SW480 (cell line): ENCODE results near the gene STRN3.
"Not testable (repeated sequence)": the region's sequence is repeated elsewhere in the genome, so short reads cannot be mapped to it uniquely, and the experiment has no call there.

Experiments
- DNase-seq: peaks from one replicate; pipeline ENCODE4 v3.0.0-alpha.2; 2016; ENCODE audit warnings: low spot score

STRN3 gene

GRCh38 chr14:31026077-31026449, at the start of gene STRN3:
TSS of gene STRN3 (minus strand) at chr14:31026379. CDS start at chr14:31026185, 194 bp downstream.
- no peak for DNase-seq

DNA sequence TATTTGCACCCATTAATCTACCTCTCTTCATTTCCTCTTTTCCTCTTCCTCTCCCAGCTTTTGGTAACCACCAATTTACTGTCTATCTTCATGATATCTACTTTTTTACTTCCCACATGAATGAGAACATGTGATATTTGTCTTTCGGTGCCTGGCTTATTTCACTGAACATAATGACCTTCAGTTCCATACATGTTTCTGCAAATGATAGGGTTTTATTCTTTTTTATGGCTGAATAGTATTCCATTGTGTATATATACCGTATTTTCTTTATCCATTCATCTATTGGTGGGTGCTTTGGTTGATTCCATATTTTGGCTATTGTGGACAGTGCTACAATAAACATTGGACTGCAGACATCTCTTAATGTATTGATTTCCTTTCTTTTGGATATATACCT, 49.0 kb upstream of the STRN3 start:
- no peak for DNase-seq

DNA sequence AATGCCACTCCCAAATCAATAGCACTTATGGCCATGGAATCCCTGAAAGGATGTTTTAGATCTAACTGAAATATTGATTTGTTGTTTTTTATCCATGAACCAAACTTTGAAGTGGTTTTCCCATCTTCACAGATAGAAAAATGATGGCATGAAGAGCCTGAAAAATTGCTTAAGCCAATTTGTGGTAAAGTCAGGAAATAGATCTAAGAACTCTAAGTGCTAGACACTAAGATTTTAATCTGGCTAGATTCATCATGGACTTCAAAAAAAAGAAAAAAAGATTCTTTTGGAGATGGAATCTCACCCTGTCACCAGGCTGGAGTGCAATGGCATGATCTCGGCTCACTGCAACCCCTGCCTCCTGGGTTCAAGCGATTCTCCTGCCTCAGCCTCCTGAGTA, 45.0 kb upstream of the STRN3 start:
- DNase-seq, result no peak

DNA sequence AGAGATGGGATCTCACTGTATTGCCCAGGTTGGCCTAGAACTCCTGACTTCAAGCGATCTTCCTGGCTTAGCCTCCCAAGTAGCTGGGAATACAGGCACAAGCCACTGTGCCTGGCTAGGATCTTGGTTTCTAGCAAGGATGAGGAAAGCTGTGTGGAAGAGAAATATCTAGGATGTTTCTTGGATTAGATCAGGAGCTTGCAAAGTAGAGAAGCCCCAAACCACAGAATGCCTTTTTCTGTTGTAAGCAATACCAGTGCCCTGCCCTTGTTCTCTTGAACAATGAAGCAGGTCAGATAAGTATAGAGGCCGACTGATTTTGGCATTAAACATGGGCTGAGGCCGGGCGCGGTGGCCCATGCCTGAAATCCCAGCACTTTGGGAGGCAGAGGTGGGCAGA, 44.3 kb upstream of the STRN3 start:
- peak; percentile 19 for DNase-seq

GRCh38 chr14:31069343-31069742, 43.2 kb upstream of the STRN3 start:
- no peak for DNase-seq

DNA sequence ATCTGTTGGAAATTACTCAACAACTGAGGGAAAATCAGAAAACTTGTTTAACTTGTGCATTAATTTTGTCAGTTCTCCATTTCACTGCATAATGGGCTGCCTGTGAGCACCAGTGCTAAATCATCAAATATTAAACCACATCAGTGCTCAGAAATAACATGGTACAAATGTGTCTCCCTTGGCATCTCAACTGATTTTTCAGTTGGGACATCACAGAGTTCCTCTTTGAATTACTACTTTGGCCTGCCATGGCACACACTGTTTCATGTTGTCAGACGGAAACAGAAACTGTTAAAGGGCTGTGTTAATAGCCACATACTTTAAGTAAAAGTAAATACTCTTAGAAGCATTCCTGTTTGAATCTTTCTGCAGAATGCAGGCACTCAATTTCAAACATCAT, 42.1 kb upstream of the STRN3 start:
- DNase-seq, result no peak

DNA sequence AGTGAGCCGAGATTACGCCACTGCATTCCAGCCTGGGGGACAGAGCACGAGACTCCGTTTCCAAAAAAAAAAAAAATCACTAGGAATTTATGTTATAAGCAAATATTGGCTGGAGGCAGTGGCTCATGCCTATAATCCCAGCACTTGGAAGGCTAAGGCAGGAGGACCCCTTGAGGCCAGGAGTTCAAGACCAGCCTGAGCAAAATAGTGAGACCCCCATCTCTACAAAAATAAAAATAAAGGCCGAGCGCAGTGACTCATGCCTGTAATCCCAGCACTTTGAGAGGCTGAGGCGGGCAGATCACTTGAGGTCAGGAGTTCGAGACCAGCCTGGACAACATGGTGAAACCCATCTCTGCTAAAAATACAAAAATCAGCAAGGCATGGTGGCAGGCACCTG, 36.7 kb upstream of the STRN3 start:
- DNase-seq, result not testable (repeated sequence)

GRCh38 chr14:31060253-31060875, 34.2 kb upstream of the STRN3 start:
- no peak for DNase-seq

GRCh38 chr14:31059152-31059924, 33.2 kb upstream of the STRN3 start:
- no peak for DNase-seq

DNA sequence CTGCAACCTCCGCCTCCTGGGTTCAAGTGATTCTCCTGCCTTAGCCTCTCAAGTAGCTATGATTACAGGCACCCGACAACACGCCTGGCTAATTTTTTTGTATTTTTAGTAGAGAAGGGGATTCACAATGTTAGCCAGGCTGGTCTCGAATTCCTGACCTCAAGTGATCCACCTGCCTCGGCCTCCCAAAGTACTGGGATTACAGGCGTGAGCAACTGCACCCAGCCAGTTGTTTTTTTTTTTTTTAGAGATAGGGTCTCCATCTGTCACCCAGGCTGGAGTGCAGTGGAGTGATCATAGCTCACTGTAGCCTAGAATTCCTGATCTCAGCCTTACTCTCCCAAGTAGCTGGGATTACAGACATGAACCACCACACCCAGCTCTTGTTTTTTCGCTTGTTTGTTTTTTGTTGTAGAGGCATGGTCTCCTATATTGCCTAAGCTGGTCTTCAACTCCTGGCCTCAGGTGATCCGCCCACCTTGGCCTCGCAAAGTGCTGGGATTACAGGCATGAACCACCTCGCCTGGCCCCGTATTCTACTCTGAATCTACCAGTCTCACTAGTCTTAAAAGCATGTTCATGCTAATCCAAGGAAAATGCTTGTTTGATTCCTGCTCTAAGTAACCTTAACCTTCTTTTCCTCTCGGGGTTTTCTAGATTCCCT, 31.7 kb upstream of the STRN3 start:
- no peak for DNase-seq

GRCh38 chr14:31057035-31057434, 30.9 kb upstream of the STRN3 start:
- DNase-seq, result no peak

- not testable (repeated sequence) for DNase-seq
Observed at GRCh38 chr14:31052905-31053586, 26.9 kb upstream of the STRN3 start.

DNA sequence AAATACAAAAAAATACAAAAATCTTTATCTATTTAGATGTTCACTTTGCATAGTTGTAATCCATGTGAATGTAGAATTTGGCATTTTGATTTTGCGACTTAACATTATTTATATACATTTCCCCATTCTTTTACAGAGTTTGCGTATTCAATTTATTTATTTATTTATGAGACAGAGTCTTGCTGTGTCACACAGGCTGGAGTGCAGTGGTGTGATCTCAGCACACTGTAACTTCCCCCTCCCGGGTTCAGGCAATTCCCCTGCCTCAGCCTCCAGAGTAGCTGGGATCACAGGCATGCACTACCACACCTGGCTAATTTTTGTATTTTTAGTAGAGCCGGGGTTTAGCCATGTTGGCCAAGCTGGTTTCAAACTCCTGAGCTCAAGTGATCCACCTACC, 25.3 kb upstream of the STRN3 start:
- no peak for DNase-seq

- DNase-seq, result no peak
Observed at GRCh38 chr14:31051023-31051422, 24.8 kb upstream of the STRN3 start.

DNA sequence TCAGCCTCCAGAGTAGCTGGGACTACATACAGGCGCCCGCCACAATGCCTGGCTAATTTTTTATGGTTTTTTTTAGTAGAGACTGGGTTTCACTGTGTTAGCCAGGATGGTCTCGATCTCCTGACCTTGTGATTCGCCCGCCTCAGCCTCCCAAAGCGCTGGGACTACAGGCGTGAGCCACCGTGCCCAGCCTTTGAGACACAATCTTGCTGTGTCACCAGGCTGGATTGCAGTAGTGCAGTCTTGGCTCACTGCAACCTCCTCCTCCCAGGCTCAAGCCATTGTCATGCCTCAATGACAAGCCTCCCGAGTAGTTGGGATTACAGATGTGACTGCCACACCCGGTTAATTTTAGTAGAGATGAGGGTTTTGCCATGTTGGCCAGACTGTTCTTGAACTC, 21.3 kb upstream of the STRN3 start:
- DNase-seq, result no peak

- DNase-seq, result no peak
Observed at GRCh38 chr14:31045501-31046080, 19.4 kb upstream of the STRN3 start.

DNA sequence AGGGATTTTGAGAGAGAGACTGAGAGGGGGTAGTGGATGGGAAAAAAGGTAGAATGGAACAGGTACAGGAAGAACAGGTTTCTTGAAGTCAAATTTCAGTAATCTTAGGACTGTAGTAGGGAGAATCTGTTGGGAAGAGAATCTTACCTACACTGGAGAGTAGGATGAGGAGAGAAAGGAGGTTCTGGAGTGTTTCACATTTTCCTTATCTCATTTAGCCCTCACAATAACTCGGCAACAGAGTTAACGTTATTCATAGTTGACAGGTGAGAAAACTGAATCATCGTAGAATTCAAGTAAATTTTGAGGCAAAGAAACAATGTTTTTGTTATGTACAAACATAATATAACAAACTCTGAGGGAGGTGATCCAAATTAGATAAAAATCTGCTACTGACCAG, 17.2 kb upstream of the STRN3 start:
- DNase-seq, result no peak

DNA sequence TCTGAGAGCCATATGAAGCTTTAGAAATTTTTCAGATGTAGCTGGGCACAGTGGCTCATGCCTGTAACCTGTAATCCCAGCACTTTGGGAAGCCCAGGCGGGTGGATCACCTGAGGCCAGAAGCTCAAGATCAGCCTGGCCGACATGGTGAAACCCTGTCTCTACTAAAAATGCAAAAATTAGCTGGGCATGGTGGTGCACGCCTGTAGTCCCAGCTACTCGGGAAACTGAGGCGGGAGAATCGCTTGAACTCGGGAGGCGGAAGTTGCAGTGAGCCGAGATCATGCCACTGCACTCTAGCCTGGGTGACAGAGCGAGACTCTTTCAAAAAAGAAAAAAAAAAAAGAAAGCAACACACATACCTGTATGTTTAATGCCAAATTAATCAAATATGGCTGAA, 16.7 kb upstream of the STRN3 start:
- not testable (repeated sequence) for DNase-seq

GRCh38 chr14:31042300-31042699, 16.1 kb upstream of the STRN3 start:
- DNase-seq, result no peak

- peak; percentile 79 for DNase-seq
Observed at GRCh38 chr14:31038521-31039166, 12.5 kb upstream of the STRN3 start.

DNA sequence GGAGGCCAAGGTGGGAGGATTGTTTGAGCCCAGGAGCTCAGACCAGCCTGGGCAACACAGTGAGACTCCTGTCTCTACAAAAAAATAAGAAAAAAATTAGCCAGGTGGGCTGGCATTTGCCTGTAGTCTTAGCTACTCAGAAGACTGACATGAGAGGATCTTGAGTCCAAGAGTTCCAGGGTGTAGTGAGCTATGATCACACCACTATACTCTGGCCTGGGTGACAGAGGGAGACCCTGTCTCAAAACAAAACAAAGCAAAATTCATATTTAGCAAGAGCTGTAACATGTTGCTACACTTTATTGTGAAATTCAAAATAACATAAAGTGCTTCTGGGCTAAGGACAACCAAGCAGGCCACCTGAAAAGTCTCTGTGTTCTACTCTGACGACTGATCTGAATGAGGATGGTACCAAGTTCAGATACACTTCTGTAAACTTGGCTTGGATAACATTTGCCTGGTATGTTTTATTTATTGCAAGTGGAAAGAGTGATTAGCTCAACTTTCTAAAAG, 11.6 kb upstream of the STRN3 start:
- no peak for DNase-seq

DNA sequence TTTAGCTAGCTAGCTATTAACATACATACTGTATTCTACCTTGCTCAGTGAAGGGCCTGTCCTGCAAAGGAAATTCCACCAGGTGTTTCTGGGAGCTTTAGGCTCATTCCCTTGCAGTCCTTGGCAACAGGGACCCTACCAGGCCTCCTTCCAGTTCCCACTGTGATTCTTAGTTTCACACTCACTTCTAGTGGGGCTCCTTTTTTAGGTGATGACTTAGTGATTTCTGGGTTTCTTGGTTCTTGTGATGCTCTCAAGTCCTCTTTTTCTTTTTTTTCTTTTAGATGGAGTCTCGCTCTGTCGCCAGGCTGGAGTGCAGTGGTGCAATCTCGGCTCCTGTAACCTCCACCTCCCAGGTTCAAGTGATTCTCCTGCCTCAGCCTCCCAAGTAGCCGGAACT, 10.4 kb upstream of the STRN3 start:
- DNase-seq, result no peak
